ENCODE data around the gene PRELID2.

The PRELID2 gene

DNA sequence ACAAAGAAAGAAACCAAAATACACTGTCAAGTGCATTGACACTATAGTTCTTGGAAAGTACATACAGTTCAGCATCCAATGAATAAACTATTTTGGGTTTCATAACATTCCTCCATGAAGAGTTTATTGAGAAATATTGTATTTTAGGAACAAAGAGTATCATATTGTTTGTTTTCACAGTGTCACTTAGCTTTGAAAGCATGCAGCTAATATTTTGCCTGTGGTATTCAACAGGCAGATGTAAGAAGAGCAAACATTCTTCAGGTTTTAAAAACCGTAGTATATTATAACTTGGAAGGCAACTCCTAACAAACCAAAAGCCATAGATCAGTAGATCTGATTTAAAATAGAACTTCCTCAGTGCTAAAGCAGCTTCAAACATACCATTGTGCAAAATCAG is 4.5 kb downstream of the PRELID2 start:
- no peaks in the 10 kb centered on the region for H3K4me1 ChIP-seq (ENCODE audit: low read length)
- no peak overlapping the region for H3K4me3 ChIP-seq (ENCODE audit: low read length)
- H4K20me1 ChIP-seq (ENCODE audit: insufficient read depth, low read length), result no peaks in the 10 kb centered on the region
- H3K9me3 ChIP-seq (ENCODE audit: insufficient read depth, low read length), result no peaks in the 10 kb centered on the region
- TF ChIP-seq, protein P1, sequence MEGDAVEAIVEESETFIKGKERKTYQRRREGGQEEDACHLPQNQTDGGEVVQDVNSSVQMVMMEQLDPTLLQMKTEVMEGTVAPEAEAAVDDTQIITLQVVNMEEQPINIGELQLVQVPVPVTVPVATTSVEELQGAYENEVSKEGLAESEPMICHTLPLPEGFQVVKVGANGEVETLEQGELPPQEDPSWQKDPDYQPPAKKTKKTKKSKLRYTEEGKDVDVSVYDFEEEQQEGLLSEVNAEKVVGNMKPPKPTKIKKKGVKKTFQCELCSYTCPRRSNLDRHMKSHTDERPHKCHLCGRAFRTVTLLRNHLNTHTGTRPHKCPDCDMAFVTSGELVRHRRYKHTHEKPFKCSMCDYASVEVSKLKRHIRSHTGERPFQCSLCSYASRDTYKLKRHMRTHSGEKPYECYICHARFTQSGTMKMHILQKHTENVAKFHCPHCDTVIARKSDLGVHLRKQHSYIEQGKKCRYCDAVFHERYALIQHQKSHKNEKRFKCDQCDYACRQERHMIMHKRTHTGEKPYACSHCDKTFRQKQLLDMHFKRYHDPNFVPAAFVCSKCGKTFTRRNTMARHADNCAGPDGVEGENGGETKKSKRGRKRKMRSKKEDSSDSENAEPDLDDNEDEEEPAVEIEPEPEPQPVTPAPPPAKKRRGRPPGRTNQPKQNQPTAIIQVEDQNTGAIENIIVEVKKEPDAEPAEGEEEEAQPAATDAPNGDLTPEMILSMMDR (IDR thresholded peaks at IDR 0.05; ENCODE audit: low read depth, low read length), result no peak
- TF ChIP-seq EZH2phosphoT487 (IDR thresholded peaks at IDR 0.05; ENCODE audit: low read depth), result no peak
- no peak overlapping the region for H3K27ac ChIP-seq (ENCODE audit: low read length)
- 0 out of 2 replicates have a peak, but pooled peaks cover 3% of the 10 kb centered on the region for H3K27me3 ChIP-seq (ENCODE audit: low read depth, low read length)
- H3K4me2 ChIP-seq (ENCODE audit: low read length), result no peak overlapping the region
- no peak overlapping the region for H3K9ac ChIP-seq (ENCODE audit: low read length)
- H3K79me2 ChIP-seq (ENCODE audit: low read length), result no peaks in the 10 kb centered on the region
- no peaks in the 10 kb centered on the region for H3K36me3 ChIP-seq (replicated peaks; ENCODE audit: low read depth, low read length)
- no peak overlapping the region for H2AFZ ChIP-seq (ENCODE audit: low read depth, low read length)

DNA sequence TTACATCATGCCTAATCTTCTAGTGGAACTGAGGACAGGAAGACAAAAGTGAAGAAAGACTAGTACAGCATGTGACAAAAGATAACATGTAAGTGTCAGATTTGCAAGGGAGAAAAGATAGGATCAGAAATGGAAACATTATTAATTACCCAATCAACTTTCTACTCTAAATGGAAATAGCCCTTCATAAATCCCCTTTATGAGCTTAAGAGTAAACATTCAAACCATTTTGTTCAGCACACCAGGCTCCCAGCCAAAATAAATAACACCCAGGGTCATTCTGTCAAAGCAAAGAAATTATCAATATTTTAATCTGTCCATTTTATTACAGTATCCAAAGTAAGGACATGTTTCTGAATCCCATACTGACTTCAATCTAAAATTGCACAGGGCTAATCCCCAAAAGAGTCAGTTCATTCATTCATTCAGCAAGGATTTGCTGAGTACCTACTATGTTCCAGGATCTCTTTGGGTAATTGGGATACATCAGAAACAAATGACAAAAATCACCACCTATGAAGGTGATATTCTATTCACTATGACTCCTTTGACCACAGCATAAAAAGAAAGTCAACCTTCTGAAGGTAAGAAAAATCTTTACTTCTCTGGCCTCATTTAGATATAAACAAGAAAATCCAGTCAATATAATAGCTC is 5.3 kb downstream of the PRELID2 start:
- Histone ChIP-seq H3K9ac (ENCODE audit: low read length) (no peak overlapping the region), H4K20me1 (ENCODE audit: insufficient read depth, low read length) (no peaks in the 10 kb centered on the region), H3K27me3 (ENCODE audit: low read depth, low read length) (0 out of 2 replicates have a peak, but pooled peaks cover 3% of the 10 kb centered on the region), H3K9me3 (ENCODE audit: insufficient read depth, low read length) (no peaks in the 10 kb centered on the region), H3K79me2 (ENCODE audit: low read length) (no peaks in the 10 kb centered on the region), H3K4me2 (ENCODE audit: low read length) (no peak overlapping the region), H3K36me3 (replicated peaks; ENCODE audit: low read depth, low read length) (no peaks in the 10 kb centered on the region), H2AFZ (ENCODE audit: low read depth, low read length) (no peak overlapping the region), H3K27ac (ENCODE audit: low read length) (no peak overlapping the region), H3K4me3 (ENCODE audit: low read length) (no peak overlapping the region), H3K4me1 (ENCODE audit: low read length) (no peaks in the 10 kb centered on the region)
- TF ChIP-seq, protein P1 (IDR thresholded peaks at IDR 0.05; ENCODE audit: low read depth, low read length), result no peak
- TF ChIP-seq EZH2phosphoT487 (IDR thresholded peaks at IDR 0.05; ENCODE audit: low read depth), result no peak

GRCh38 chr5:145826895-145827674 is 8.1 kb downstream of the PRELID2 start:
- Histone ChIP-seq H3K9ac (ENCODE audit: low read length) (no peak overlapping the region), H3K4me2 (ENCODE audit: low read length) (no peak overlapping the region), H2AFZ (ENCODE audit: low read depth, low read length) (no peak overlapping the region), H3K79me2 (ENCODE audit: low read length) (no peaks in the 10 kb centered on the region), H3K9me3 (ENCODE audit: insufficient read depth, low read length) (no peaks in the 10 kb centered on the region), H4K20me1 (ENCODE audit: insufficient read depth, low read length) (no peaks in the 10 kb centered on the region), H3K4me3 (ENCODE audit: low read length) (no peak overlapping the region), H3K27ac (ENCODE audit: low read length) (no peak overlapping the region), H3K27me3 (ENCODE audit: low read depth, low read length) (0 out of 2 replicates have a peak, but pooled peaks cover 3% of the 10 kb centered on the region), H3K36me3 (replicated peaks; ENCODE audit: low read depth, low read length) (no peaks in the 10 kb centered on the region), H3K4me1 (ENCODE audit: low read length) (no peaks in the 10 kb centered on the region)
- no peak for TF ChIP-seq EZH2phosphoT487 (IDR thresholded peaks at IDR 0.05; ENCODE audit: low read depth)
- TF ChIP-seq, protein P1 (IDR thresholded peaks at IDR 0.05; ENCODE audit: low read depth, low read length), result no peak

GRCh38 chr5:145825751-145826180 is 9.4 kb downstream of the PRELID2 start:
- Histone ChIP-seq H3K9me3 (ENCODE audit: insufficient read depth, low read length) (no peaks in the 10 kb centered on the region), H3K4me1 (ENCODE audit: low read length) (no peaks in the 10 kb centered on the region), H2AFZ (ENCODE audit: low read depth, low read length) (peak overlapping the region; percentile 53; the same call in 1 of the 2 replicates), H3K36me3 (replicated peaks; ENCODE audit: low read depth, low read length) (no peaks in the 10 kb centered on the region), H3K9ac (ENCODE audit: low read length) (no peak overlapping the region), H3K27ac (ENCODE audit: low read length) (no peak overlapping the region), H3K27me3 (ENCODE audit: low read depth, low read length) (0 out of 2 replicates have a peak, but pooled peaks cover 3% of the 10 kb centered on the region), H3K4me2 (ENCODE audit: low read length) (no peak overlapping the region), H4K20me1 (ENCODE audit: insufficient read depth, low read length) (no peaks in the 10 kb centered on the region), H3K79me2 (ENCODE audit: low read length) (no peaks in the 10 kb centered on the region), H3K4me3 (ENCODE audit: low read length) (no peak overlapping the region)
- no peak for TF ChIP-seq EZH2phosphoT487 (IDR thresholded peaks at IDR 0.05; ENCODE audit: low read depth)
- TF ChIP-seq, protein P1 (IDR thresholded peaks at IDR 0.05; ENCODE audit: low read depth, low read length), result peak; percentile 83

Data from OCI-LY3 (cell line).